Psoas muscle (tissue), 8 donors: ENCODE results near the gene ETV6. TPM values are rescaled to one million over a fixed set of nuclear protein-coding genes. Genes with fewer than 3 reads are reported as not detected.

Experiments used
- ATAC-seq, 4 donors: fragments of 200-7000 bp; cut with Tn5 transposase; one replicate each; pipeline ENCODE4 v1.9.1; 2020; ENCODE audit warnings: moderate library complexity in 3 of 4, mild to moderate bottlenecking in 2 of 4
- DNase-seq, 2 donors: peaks; one replicate each; pipeline ENCODE4 v3.0.0-alpha.2; 2020
- H3K27ac ChIP-seq: fragments of 200-600 bp; one replicate; pipeline ENCODE4 v1.8.0; 2022
- H3K27me3 ChIP-seq, 3 donors: fragments of 200-600 bp in 1 of 3; one replicate each; pipeline versions ENCODE4 v1.6.1 to v1.8.0; 2013 to 2022; ENCODE audit warnings: low read length in 2 of 3, mild to moderate bottlenecking in 2 of 3, moderate library complexity in 1 of 3; ENCODE audit not compliant: insufficient read depth in 3 of 3
- H3K36me3 ChIP-seq, 2 donors: fragments of 200-600 bp in 1 of 2; one replicate each; pipeline versions ENCODE4 v1.6.1 to v1.8.0; 2013 to 2022; ENCODE audit warnings: low read depth in 1 of 2, mild to moderate bottlenecking in 1 of 2, moderate library complexity in 1 of 2; ENCODE audit not compliant: insufficient read depth in 1 of 2
- H3K4me1 ChIP-seq: fragments of 200-600 bp; one replicate; pipeline ENCODE4 v1.8.0; 2022
- H3K4me3 ChIP-seq: fragments of 200-600 bp; one replicate; pipeline ENCODE4 v1.8.0; 2022; ENCODE audit warnings: mild to moderate bottlenecking
- H3K9me3 ChIP-seq: fragments of 200-600 bp; one replicate; pipeline ENCODE4 v1.8.0; 2022
- WGBS, 3 donors: extraction: QIAGEN DNeasy Blood & Tissue Kit; methylation state at CpG; one replicate each; pipeline versions ENCODE4 v1.1.6 to v1.1.7; 2013; 5-methylcytosine and 5-hydroxymethylcytosine counted together
- intact Hi-C, 2 donors: fragments of 100-400 bp; cut with DNase I; formaldehyde crosslinking; loops; one replicate each; pipeline versions ENCODE4 v1.11.0 to v1.14.2; 2022
- polyA plus RNA-seq, 3 donors: library from polyadenylated mRNA; stranded (reverse); fragments of 200-250 nt; gene quantifications; one replicate each; pipeline ENCODE4 v1.2.3, GENCODE V29; 2013
- total RNA-seq, 4 donors: library from RNA; stranded (reverse); fragmentation: NEBNext Ultra II Directional in 2 of 4; extraction: Animal tissue kit (Norgen Biotek cat#: 25700) in 2 of 4; gene quantifications; one replicate each; pipeline versions ENCODE4 v1.2.1 to v1.2.4, GENCODE V29; 2021 to 2023
- TF ChIP-seq, protein P1 (sequence below): fragments of 200-600 bp; IDR thresholded peaks from one replicate; pipeline ENCODE4 v1.8.0; 2022; ENCODE audit warnings: antibody characterized with exemption
- donor health status: healthy with polysubstance abuse.
- donor health status: DM: no; HTN: no; CAD: no; lungs with moderate emphysema.
- donor health status: Bipolar disorder and iron deficiency.
- donor health status: healthy.
- donor health status: DM: yes; HTN: yes; CAD: no.
- donor health status: DM: no; HTN: no; CAD: no.
- donor health status: DM: no; HTN: no; CAD: no.
- donor health status: DM: yes; HTN: yes; CAD: no.

The ETV6 gene
- total and polyA plus RNA-seq, 7 donors, result 2.8 to 22.9 (median 4.9) TPM

DNA sequence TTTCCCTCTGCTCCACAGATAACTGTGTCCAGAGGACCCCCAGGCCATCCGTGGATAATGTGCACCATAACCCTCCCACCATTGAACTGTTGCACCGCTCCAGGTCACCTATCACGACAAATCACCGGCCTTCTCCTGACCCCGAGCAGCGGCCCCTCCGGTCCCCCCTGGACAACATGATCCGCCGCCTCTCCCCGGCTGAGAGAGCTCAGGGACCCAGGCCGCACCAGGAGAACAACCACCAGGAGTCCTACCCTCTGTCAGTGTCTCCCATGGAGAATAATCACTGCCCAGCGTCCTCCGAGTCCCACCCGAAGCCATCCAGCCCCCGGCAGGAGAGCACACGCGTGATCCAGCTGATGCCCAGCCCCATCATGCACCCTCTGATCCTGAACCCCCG lies 219.9 kb downstream of the ETV6 start:
- TF ChIP-seq, protein P1, sequence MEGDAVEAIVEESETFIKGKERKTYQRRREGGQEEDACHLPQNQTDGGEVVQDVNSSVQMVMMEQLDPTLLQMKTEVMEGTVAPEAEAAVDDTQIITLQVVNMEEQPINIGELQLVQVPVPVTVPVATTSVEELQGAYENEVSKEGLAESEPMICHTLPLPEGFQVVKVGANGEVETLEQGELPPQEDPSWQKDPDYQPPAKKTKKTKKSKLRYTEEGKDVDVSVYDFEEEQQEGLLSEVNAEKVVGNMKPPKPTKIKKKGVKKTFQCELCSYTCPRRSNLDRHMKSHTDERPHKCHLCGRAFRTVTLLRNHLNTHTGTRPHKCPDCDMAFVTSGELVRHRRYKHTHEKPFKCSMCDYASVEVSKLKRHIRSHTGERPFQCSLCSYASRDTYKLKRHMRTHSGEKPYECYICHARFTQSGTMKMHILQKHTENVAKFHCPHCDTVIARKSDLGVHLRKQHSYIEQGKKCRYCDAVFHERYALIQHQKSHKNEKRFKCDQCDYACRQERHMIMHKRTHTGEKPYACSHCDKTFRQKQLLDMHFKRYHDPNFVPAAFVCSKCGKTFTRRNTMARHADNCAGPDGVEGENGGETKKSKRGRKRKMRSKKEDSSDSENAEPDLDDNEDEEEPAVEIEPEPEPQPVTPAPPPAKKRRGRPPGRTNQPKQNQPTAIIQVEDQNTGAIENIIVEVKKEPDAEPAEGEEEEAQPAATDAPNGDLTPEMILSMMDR, result no peak
- no peak overlapping the region for H3K4me3 ChIP-seq
- intact Hi-C loops, result no loop called here
- DNase-seq (no peak), ATAC-seq (no peak)
- no peak overlapping the region for H3K27ac ChIP-seq
- 94 to 97% (median 97%) methylated on average over 18 of the region's 18 CpGs for WGBS, 3 donors
- H3K9me3 ChIP-seq, result peaks cover 11% of the 10 kb centered on the region
- no peaks in the 10 kb centered on the region for H3K4me1 ChIP-seq
- no peaks in the 10 kb centered on the region for H3K27me3 ChIP-seq
- peaks cover 0 to 30% of the 10 kb centered on the region in 2 donors for H3K36me3 ChIP-seq

- peaks cover 0 to 30% of the 10 kb centered on the region in 2 donors for H3K36me3 ChIP-seq
- ATAC-seq, result no peak
Measured at GRCh38 chr12:11870041-11870451, 220.6 kb downstream of the ETV6 start.

DNA sequence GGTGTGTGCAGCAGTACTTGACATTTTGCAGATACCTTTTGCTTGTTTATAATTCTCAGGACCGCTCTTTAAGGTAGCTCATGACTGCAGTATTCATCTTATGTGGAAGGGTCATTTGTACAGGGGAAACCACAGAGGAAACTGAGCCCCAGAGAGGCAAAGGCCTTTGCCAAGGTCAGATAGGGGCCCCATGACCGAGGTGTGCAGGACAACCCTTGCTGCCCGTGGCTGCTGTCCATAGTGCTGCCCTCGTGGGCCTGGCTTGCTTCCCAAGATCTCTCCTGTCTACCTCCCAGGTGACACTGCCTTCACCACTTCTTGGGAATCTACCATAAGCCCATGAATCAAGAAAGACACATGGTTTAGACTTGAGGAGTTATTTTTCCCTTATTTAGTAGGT lies 222.6 kb downstream of the ETV6 start:
- 68 to 77% (median 74%) methylated on average over 4 of the region's 4 CpGs for WGBS, 3 donors
- DNase-seq, result no peak
- TF ChIP-seq, protein P1, result no peak
- peaks cover 0 to 30% of the 10 kb centered on the region in 2 donors for H3K36me3 ChIP-seq
- intact Hi-C loops, result no loop called here
- no peaks in the 10 kb centered on the region for H3K9me3 ChIP-seq
- no peak overlapping the region for H3K4me3 ChIP-seq
- H3K27ac ChIP-seq, result no peak overlapping the region
- H3K27me3 ChIP-seq, result no peaks in the 10 kb centered on the region
- ATAC-seq, result no peak
- peaks cover 3% of the 10 kb centered on the region for H3K4me1 ChIP-seq

More at GRCh38 chr12:11870041-11870451, 220.6 kb downstream of the ETV6 start:
- H3K4me1 ChIP-seq, result no peaks in the 10 kb centered on the region
- 92 to 95% (median 94%) methylated on average over 8 of the region's 8 CpGs for WGBS, 3 donors
- intact Hi-C loops, result no loop called here
- peaks cover 11% of the 10 kb centered on the region for H3K9me3 ChIP-seq
- H3K4me3 ChIP-seq, result no peak overlapping the region
- TF ChIP-seq, protein P1, result no peak
- no peaks in the 10 kb centered on the region for H3K27me3 ChIP-seq
- H3K27ac ChIP-seq, result no peak overlapping the region
- DNase-seq, result no peak

- no peaks in the 10 kb centered on the region for H3K9me3 ChIP-seq
- H3K27me3 ChIP-seq, result no peaks in the 10 kb centered on the region
- no peak overlapping the region for H3K4me3 ChIP-seq
- intact Hi-C loops, result loop anchor here in 1 of 2 donors (5.0 kb wide), 1 partner anchor 38 kb away; no protein-coding TSS in a partner anchor
- WGBS, 3 donors, result 59 to 64% (median 60%) methylated on average over 3 of the region's 3 CpGs
- TF ChIP-seq, protein P1, result no peak
- peaks cover 0 to 16% of the 10 kb centered on the region in 2 donors for H3K36me3 ChIP-seq
- ATAC-seq (no peak), DNase-seq (no peak)
- no peak overlapping the region for H3K27ac ChIP-seq
- H3K4me1 ChIP-seq, result peaks cover 9% of the 10 kb centered on the region
Measured at GRCh38 chr12:11875414-11875935, 226.0 kb downstream of the ETV6 start.

DNA sequence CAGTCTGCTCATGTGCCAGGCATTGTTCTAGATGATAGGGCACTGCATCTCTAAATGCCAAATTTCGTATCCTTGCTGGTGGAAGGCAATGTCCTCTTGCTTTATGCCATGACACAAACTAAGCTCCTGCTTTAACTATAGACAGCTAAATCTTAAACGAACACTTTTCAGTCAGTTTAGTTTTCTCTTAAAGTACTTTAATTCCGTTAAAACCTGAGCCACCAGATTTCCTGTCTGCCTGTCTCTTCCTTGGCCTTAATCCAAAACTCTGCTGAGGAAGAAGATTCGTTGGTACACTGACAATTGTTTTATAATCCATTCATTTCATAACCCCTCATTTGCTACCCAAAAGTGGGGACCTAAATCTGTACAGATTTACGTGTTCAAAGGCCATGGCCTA lies 226.8 kb downstream of the ETV6 start:
- WGBS, 3 donors, result 50 to 54% (median 52%) methylated on average over 5 of the region's 5 CpGs
- intact Hi-C loops, result loop anchor here in 1 of 2 donors (5.0 kb wide), 1 partner anchor 39 kb away; no protein-coding TSS in a partner anchor
- Histone ChIP-seq H3K36me3 (peaks cover 0 to 8% of the 10 kb centered on the region in 2 donors), H3K4me1 (peaks cover 9% of the 10 kb centered on the region), H3K27me3 (no peaks in the 10 kb centered on the region), H3K27ac (no peak overlapping the region), H3K4me3 (no peak overlapping the region), H3K9me3 (no peaks in the 10 kb centered on the region)
- TF ChIP-seq, protein P1, result no peak
- ATAC-seq (no peak), DNase-seq (no peak)
